Ishikawa (cell line): ENCODE results near the gene FGGY.

Experiments used
- CEBPB ChIP-seq: IDR thresholded peaks from 2 replicates; pipeline ENCODE4 v1.6.1; 2012
- CREB1 ChIP-seq: IDR thresholded peaks from 2 replicates; pipeline ENCODE4 v1.6.1; 2012; ENCODE audit warnings: low read depth
- EGR1 ChIP-seq: IDR thresholded peaks from 2 replicates; pipeline ENCODE4 v1.6.1; 2012
- MAX ChIP-seq: IDR thresholded peaks from 2 replicates; pipeline ENCODE4 v1.6.1; 2012
- TEAD4 ChIP-seq: IDR thresholded peaks from 2 replicates; pipeline ENCODE4 v1.6.1; 2012

- TF ChIP-seq CEBPB: no peak
- no peak for TF ChIP-seq EGR1
- TF ChIP-seq CREB1: no peak
- no peak for TF ChIP-seq TEAD4
- no peak for TF ChIP-seq MAX
These were observed 392.8 kb downstream of the FGGY start for GRCh38 chr1:59689730-59690129.
